Measurements from ENCODE around the gene BET1L. TPM values are rescaled to one million over a fixed set of nuclear protein-coding genes. Genes with fewer than 3 reads are reported as not detected.
"Not testable (repeated sequence)": the region's sequence is repeated elsewhere in the genome, so short reads cannot be mapped to it uniquely, and the experiment has no call there.

The BET1L gene
- total and polyA plus RNA-seq, 3 donors from 2014 or later, result 43.7 to 79.9 (median 47.5) TPM

GRCh38 chr11:221539-221938 lies 14.3 kb upstream of the BET1L start:
- Histone ChIP-seq H3K36me3 (ENCODE audit: low read depth, missing control alignments) (no peaks in the 10 kb centered on the region), H3K4me3 (no peak overlapping the region), H3K27ac (no peak overlapping the region), H3K27me3 (no peaks in the 10 kb centered on the region), H3K4me1 (no peaks in the 10 kb centered on the region), H3K9me3 (no peaks in the 10 kb centered on the region)
- no peak for DNase-seq
- no peak for TF ChIP-seq POLR2A (IDR thresholded peaks at IDR 0.05)
- TF ChIP-seq, protein P1, sequence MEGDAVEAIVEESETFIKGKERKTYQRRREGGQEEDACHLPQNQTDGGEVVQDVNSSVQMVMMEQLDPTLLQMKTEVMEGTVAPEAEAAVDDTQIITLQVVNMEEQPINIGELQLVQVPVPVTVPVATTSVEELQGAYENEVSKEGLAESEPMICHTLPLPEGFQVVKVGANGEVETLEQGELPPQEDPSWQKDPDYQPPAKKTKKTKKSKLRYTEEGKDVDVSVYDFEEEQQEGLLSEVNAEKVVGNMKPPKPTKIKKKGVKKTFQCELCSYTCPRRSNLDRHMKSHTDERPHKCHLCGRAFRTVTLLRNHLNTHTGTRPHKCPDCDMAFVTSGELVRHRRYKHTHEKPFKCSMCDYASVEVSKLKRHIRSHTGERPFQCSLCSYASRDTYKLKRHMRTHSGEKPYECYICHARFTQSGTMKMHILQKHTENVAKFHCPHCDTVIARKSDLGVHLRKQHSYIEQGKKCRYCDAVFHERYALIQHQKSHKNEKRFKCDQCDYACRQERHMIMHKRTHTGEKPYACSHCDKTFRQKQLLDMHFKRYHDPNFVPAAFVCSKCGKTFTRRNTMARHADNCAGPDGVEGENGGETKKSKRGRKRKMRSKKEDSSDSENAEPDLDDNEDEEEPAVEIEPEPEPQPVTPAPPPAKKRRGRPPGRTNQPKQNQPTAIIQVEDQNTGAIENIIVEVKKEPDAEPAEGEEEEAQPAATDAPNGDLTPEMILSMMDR (IDR thresholded peaks at IDR 0.05), result no peak
- intact Hi-C loops (cut with DNase I; ENCODE audit: low total_unique reads), result no loop called here
- WGBS, 2 donors, result 82 to 88% methylated on average over 7 of the region's 7 CpGs

- H3K27me3 ChIP-seq; H3K4me1 ChIP-seq; H3K4me3 ChIP-seq; H3K9me3 ChIP-seq; H3K27ac ChIP-seq; intact Hi-C loops (cut with DNase I; ENCODE audit: low total_unique reads); H3K36me3 ChIP-seq (ENCODE audit: low read depth, missing control alignments); DNase-seq: not testable (repeated sequence)
- 71 to 80% methylated on average over 3 of the region's 3 CpGs for WGBS, 2 donors
These were observed 13.5 kb upstream of the BET1L start for GRCh38 chr11:220641-221215.

GRCh38 chr11:218815-219593 lies 11.8 kb upstream of the BET1L start:
- TF ChIP-seq POLR2A (IDR thresholded peaks at IDR 0.05), result no peak
- TF ChIP-seq, protein P1 (IDR thresholded peaks at IDR 0.05), result no peak
- Histone ChIP-seq H3K4me3 (no peak overlapping the region), H3K27me3 (no peaks in the 10 kb centered on the region), H3K9me3 (no peaks in the 10 kb centered on the region), H3K27ac (no peak overlapping the region), H3K4me1 (no peaks in the 10 kb centered on the region), H3K36me3 (ENCODE audit: low read depth, missing control alignments) (no peaks in the 10 kb centered on the region)
- peak; percentile 7 for DNase-seq
- intact Hi-C loops (cut with DNase I; ENCODE audit: low total_unique reads), result no loop called here
- 90 to 91% methylated on average over 29 of the region's 29 CpGs for WGBS, 2 donors

GRCh38 chr11:217704-218103 lies 10.5 kb upstream of the BET1L start:
- WGBS, 2 donors, result 90 to 93% methylated on average over 3 of the region's 3 CpGs
- no peak overlapping the region for H3K4me3 ChIP-seq
- H3K27me3 ChIP-seq, result no peaks in the 10 kb centered on the region
- no peaks in the 10 kb centered on the region for H3K9me3 ChIP-seq
- DNase-seq, result no peak
- TF ChIP-seq, protein P1 (IDR thresholded peaks at IDR 0.05), result no peak
- no peak for TF ChIP-seq POLR2A (IDR thresholded peaks at IDR 0.05)
- no peaks in the 10 kb centered on the region for H3K4me1 ChIP-seq
- intact Hi-C loops (cut with DNase I; ENCODE audit: low total_unique reads), result no loop called here
- no peak overlapping the region for H3K27ac ChIP-seq
- no peaks in the 10 kb centered on the region for H3K36me3 ChIP-seq (ENCODE audit: low read depth, missing control alignments)

DNA sequence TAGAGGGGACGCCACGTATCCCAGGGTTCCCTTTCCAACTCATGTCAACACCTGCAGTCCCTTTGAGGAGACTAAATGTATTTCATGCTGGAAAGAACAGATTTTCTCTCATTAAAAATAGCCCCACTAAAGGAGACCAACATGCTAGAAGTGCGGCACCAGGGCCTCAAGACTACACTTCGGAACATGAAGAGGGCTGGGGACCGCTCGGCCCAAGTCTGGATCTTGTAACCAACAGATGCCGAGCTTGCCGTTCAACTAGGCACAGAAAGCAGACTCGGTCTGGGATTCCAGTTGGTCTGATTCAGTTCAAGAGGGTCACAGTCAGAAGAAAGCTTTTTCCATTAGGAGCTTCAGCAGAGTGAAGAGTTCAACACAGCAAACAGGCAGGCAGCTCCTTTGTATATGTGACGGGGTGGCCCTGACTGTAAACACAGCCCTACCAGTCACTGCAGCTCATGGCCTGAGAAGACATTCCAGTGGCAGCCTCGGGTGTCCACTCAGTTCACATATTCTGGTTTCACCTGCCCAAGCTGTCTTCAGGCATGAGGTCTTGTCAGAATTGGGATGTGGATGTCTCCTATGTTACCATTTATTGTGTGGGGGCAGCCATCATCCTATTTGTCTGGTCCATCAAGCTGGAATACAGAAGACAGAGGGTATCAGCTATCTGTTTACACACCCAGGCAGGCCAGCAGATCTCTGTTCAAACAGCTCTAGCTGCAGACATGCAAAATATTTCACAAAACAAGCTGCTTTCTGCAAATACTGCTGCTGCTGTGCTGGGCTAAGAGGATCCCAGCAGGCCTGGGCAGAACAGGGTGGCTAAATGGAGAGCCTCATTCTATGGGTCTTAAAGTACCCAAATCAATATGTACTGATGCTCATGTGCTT lies 9.1 kb upstream of the BET1L start:
- H3K36me3 ChIP-seq (ENCODE audit: low read depth, missing control alignments), result no peaks in the 10 kb centered on the region
- no peaks in the 10 kb centered on the region for H3K9me3 ChIP-seq
- WGBS, 2 donors, result 83 to 88% methylated on average over 11 of the region's 11 CpGs
- no peak for TF ChIP-seq POLR2A (IDR thresholded peaks at IDR 0.05)
- TF ChIP-seq, protein P1 (IDR thresholded peaks at IDR 0.05), result no peak
- H3K4me1 ChIP-seq, result no peaks in the 10 kb centered on the region
- intact Hi-C loops (cut with DNase I; ENCODE audit: low total_unique reads), result no loop called here
- no peak for DNase-seq
- H3K27me3 ChIP-seq, result no peaks in the 10 kb centered on the region
- no peak overlapping the region for H3K4me3 ChIP-seq
- no peak overlapping the region for H3K27ac ChIP-seq
